ENCODE data around the gene ASH1L. TPM values are rescaled to one million over a fixed set of nuclear protein-coding genes. Genes with fewer than 3 reads are reported as not detected.
"Not testable (repeated sequence)": the region's sequence is repeated elsewhere in the genome, so short reads cannot be mapped to it uniquely, and the experiment has no call there.

ASH1L gene
- total RNA-seq, 1 donor from 2014 or later: 36.0 TPM

GRCh38 chr1:155455588-155456195 is 106.9 kb downstream of the ASH1L start:
- Mint-ChIP-seq H3K36me3 (ENCODE audit: low read depth) (peaks cover 11% of the 10 kb centered on the region), H3K4me1 (ENCODE audit: low read depth) (peaks cover 29% of the 10 kb centered on the region), H3K27ac (ENCODE audit: unreplicated experiment) (peak overlapping the region; percentile 50), H3K9me3 (ENCODE audit: low read depth) (no peaks in the 10 kb centered on the region), H3K27me3 (ENCODE audit: low read depth) (no peaks in the 10 kb centered on the region), H3K4me3 (ENCODE audit: unreplicated experiment) (no peak overlapping the region)
- DNase-seq (ENCODE audit: low spot score): no peak
- no peak for TF ChIP-seq CTCF (IDR thresholded peaks at IDR 0.05)

- Mint-ChIP-seq H3K27ac (ENCODE audit: unreplicated experiment) (no peak overlapping the region), H3K4me1 (ENCODE audit: low read depth) (peaks cover 25% of the 10 kb centered on the region), H3K4me3 (ENCODE audit: unreplicated experiment) (no peak overlapping the region), H3K9me3 (ENCODE audit: low read depth) (no peaks in the 10 kb centered on the region), H3K36me3 (ENCODE audit: low read depth) (peaks cover 16% of the 10 kb centered on the region), H3K27me3 (ENCODE audit: low read depth) (no peaks in the 10 kb centered on the region)
- no peak for TF ChIP-seq CTCF (IDR thresholded peaks at IDR 0.05)
- no peak for DNase-seq (ENCODE audit: low spot score)
Observed at GRCh38 chr1:155454096-155454495, 108.5 kb downstream of the ASH1L start.

- H3K27ac Mint-ChIP-seq (ENCODE audit: unreplicated experiment): no peak overlapping the region
- no peak for TF ChIP-seq CTCF (IDR thresholded peaks at IDR 0.05)
- H3K27me3 Mint-ChIP-seq (ENCODE audit: low read depth): no peaks in the 10 kb centered on the region
Observed at GRCh38 chr1:155453141-155453540, 109.5 kb downstream of the ASH1L start.

GRCh38 chr1:155451199-155451598 is 111.4 kb downstream of the ASH1L start:
- peaks cover 16% of the 10 kb centered on the region for H3K36me3 Mint-ChIP-seq (ENCODE audit: low read depth)
- H3K27me3 Mint-ChIP-seq (ENCODE audit: low read depth): no peaks in the 10 kb centered on the region
- H3K27ac Mint-ChIP-seq (ENCODE audit: unreplicated experiment): no peak overlapping the region
- no peak overlapping the region for H3K4me3 Mint-ChIP-seq (ENCODE audit: unreplicated experiment)
- no peak for DNase-seq (ENCODE audit: low spot score)
- no peak for TF ChIP-seq CTCF (IDR thresholded peaks at IDR 0.05)
- peaks cover 15% of the 10 kb centered on the region for H3K4me1 Mint-ChIP-seq (ENCODE audit: low read depth)
- peaks cover 2% of the 10 kb centered on the region for H3K9me3 Mint-ChIP-seq (ENCODE audit: low read depth)

More at GRCh38 chr1:155453141-155453540, 109.5 kb downstream of the ASH1L start:
- no peak for DNase-seq (ENCODE audit: low spot score)
- Mint-ChIP-seq H3K4me3 (ENCODE audit: unreplicated experiment) (no peak overlapping the region), H3K9me3 (ENCODE audit: low read depth) (peaks cover 1% of the 10 kb centered on the region), H3K4me1 (ENCODE audit: low read depth) (peaks cover 25% of the 10 kb centered on the region), H3K36me3 (ENCODE audit: low read depth) (peaks cover 16% of the 10 kb centered on the region)

- not testable (repeated sequence) for DNase-seq (ENCODE audit: low spot score); H3K4me3 Mint-ChIP-seq (ENCODE audit: unreplicated experiment); H3K9me3 Mint-ChIP-seq (ENCODE audit: low read depth); H3K36me3 Mint-ChIP-seq (ENCODE audit: low read depth); H3K27ac Mint-ChIP-seq (ENCODE audit: unreplicated experiment); H3K27me3 Mint-ChIP-seq (ENCODE audit: low read depth)
- peaks cover 11% of the 10 kb centered on the region for H3K4me1 Mint-ChIP-seq (ENCODE audit: low read depth)
Observed at GRCh38 chr1:155442431-155442830, 120.2 kb downstream of the ASH1L start.

- TF ChIP-seq CTCF (IDR thresholded peaks at IDR 0.05): no peak
- Mint-ChIP-seq H3K27ac (ENCODE audit: unreplicated experiment) (no peak overlapping the region), H3K4me1 (ENCODE audit: low read depth) (peaks cover 14% of the 10 kb centered on the region), H3K36me3 (ENCODE audit: low read depth) (peaks cover 15% of the 10 kb centered on the region), H3K27me3 (ENCODE audit: low read depth) (no peaks in the 10 kb centered on the region), H3K4me3 (ENCODE audit: unreplicated experiment) (no peak overlapping the region), H3K9me3 (ENCODE audit: low read depth) (no peaks in the 10 kb centered on the region)
- DNase-seq (ENCODE audit: low spot score): no peak
Observed at GRCh38 chr1:155437405-155437804, 125.2 kb downstream of the ASH1L start.

- H3K27me3 Mint-ChIP-seq (ENCODE audit: low read depth); H3K9me3 Mint-ChIP-seq (ENCODE audit: low read depth); H3K27ac Mint-ChIP-seq (ENCODE audit: unreplicated experiment); H3K4me3 Mint-ChIP-seq (ENCODE audit: unreplicated experiment); H3K4me1 Mint-ChIP-seq (ENCODE audit: low read depth): not testable (repeated sequence)
- peak; percentile 21 for DNase-seq (ENCODE audit: low spot score)
- peaks cover 13% of the 10 kb centered on the region for H3K36me3 Mint-ChIP-seq (ENCODE audit: low read depth)
Observed at GRCh38 chr1:155433831-155434389, 128.7 kb downstream of the ASH1L start.

- H3K4me3 Mint-ChIP-seq (ENCODE audit: unreplicated experiment); H3K9me3 Mint-ChIP-seq (ENCODE audit: low read depth); H3K4me1 Mint-ChIP-seq (ENCODE audit: low read depth); H3K27ac Mint-ChIP-seq (ENCODE audit: unreplicated experiment); DNase-seq (ENCODE audit: low spot score); H3K27me3 Mint-ChIP-seq (ENCODE audit: low read depth); H3K36me3 Mint-ChIP-seq (ENCODE audit: low read depth): not testable (repeated sequence)
Observed at GRCh38 chr1:155433128-155433830, 129.3 kb downstream of the ASH1L start.
